ENCODE data around the gene ADD1. TPM values are rescaled to one million over a fixed set of nuclear protein-coding genes. Genes with fewer than 3 reads are reported as not detected.
A peak's percentile ranks its signal among the peaks of the same experiment; 100 is the strongest.

Gene ADD1
- total RNA-seq: 100 to 1,000 TPM; 270 to 449 (median 327) TPM

- Histone ChIP-seq H3K36me3 (no peaks in the 10 kb centered on the region), H3K9me3 (no peaks in the 10 kb centered on the region), H3K27ac (peak within 1 kb of the TSS; percentile 87 to 98 (median 96)), H3K4me3 (peak within 1 kb of the TSS; percentile 74 to 94 (median 88)), H3K27me3 (no peaks in the 10 kb centered on the region), H3K4me1 (peaks cover 0 to 51% (median 32%) of the 10 kb centered on the region in 4 donors)
- 0 to 1% methylated on average over 22 to 30 of the region's 65 CpGs for WGBS, 2 donors
- DNase-seq (ENCODE audit: low spot score in 2 of 2): peak; percentile 87 to 94
- peak in 2 of 5 experiments; percentile 35 to 40 for TF ChIP-seq CTCF (IDR thresholded peaks at IDR 0.05)
- peak in 1 of 2 donors; percentile 91 for TF ChIP-seq EP300 (IDR thresholded peaks at IDR 0.05)
- peak; percentile 58 to 90 for TF ChIP-seq POLR2A (IDR thresholded peaks at IDR 0.05)
Observed at GRCh38 chr4:2843263-2843940, at the start of gene ADD1. ADD1 (plus strand) TSS chr4:2843844; CDS start chr4:2875916, 32,072 bp downstream.

GRCh38 chr4:2794486-2795299 lies 49.0 kb upstream of the ADD1 start:
- Histone ChIP-seq H3K36me3 (no peaks in the 10 kb centered on the region), H3K4me3 (peak overlapping the region; percentile 75 to 94 (median 84)), H3K27ac (peak overlapping the region; percentile 48 to 96 (median 90)), H3K27me3 (no peaks in the 10 kb centered on the region), H3K4me1 (peaks cover 0 to 88% (median 69%) of the 10 kb centered on the region in 4 donors), H3K9me3 (no peaks in the 10 kb centered on the region)
- 27 to 40% methylated on average over 9 to 10 of the region's 11 CpGs for WGBS, 2 donors
- no peak for TF ChIP-seq POLR2A (IDR thresholded peaks at IDR 0.05)
- no peak for TF ChIP-seq CTCF (IDR thresholded peaks at IDR 0.05)
- peak in 1 of 2 donors; percentile 49 for TF ChIP-seq EP300 (IDR thresholded peaks at IDR 0.05)
- peak; percentile 30 to 52 for DNase-seq (ENCODE audit: low spot score in 2 of 2)

- peak in 1 of 2 donors; percentile 12 for DNase-seq (ENCODE audit: low spot score in 2 of 2)
- H3K4me3 ChIP-seq: peak overlapping the region in 2 of 4 donors; percentile 91 to 94
- WGBS, 2 donors: 76 to 80% methylated on average over 17 of the region's 17 CpGs
Observed at GRCh38 chr4:2795300-2795892, 48.2 kb upstream of the ADD1 start.

More at GRCh38 chr4:2795300-2795892, 48.2 kb upstream of the ADD1 start:
- no peaks in the 10 kb centered on the region for H3K27me3 ChIP-seq
- H3K36me3 ChIP-seq: no peaks in the 10 kb centered on the region
- H3K4me1 ChIP-seq: peaks cover 0 to 95% (median 76%) of the 10 kb centered on the region in 4 donors
- peak overlapping the region; percentile 48 to 96 (median 90) for H3K27ac ChIP-seq
- H3K9me3 ChIP-seq: no peaks in the 10 kb centered on the region
- no peak for TF ChIP-seq POLR2A (IDR thresholded peaks at IDR 0.05)
- no peak for TF ChIP-seq EP300 (IDR thresholded peaks at IDR 0.05)
- TF ChIP-seq CTCF (IDR thresholded peaks at IDR 0.05): no peak

All from tibial nerve (tissue), 4 donors.